22Rv1 (cell line): ENCODE data around the gene KRT73.

Experiments used
- H3K27ac ChIP-seq: fragments of 450-650 bp; 2 replicates; pipeline ENCODE4 v1.5.1; 2017
- CTCF ChIP-seq: fragments of 450-650 bp; IDR thresholded peaks from 2 replicates; pipeline ENCODE4 v1.5.1; 2017; ENCODE audit warnings: mild to moderate bottlenecking
- ZFX ChIP-seq: fragments of 450-650 bp; IDR thresholded peaks from 2 replicates; pipeline ENCODE4 v1.6.1; 2017; ENCODE audit warnings: antibody characterized with exemption, borderline replicate concordance

Gene KRT73

GRCh38 chr12:52587563-52587962, 30.8 kb downstream of the KRT73 start:
- TF ChIP-seq CTCF (peak; percentile 42), ZFX (no peak)
- H3K27ac ChIP-seq: no peak overlapping the region

DNA sequence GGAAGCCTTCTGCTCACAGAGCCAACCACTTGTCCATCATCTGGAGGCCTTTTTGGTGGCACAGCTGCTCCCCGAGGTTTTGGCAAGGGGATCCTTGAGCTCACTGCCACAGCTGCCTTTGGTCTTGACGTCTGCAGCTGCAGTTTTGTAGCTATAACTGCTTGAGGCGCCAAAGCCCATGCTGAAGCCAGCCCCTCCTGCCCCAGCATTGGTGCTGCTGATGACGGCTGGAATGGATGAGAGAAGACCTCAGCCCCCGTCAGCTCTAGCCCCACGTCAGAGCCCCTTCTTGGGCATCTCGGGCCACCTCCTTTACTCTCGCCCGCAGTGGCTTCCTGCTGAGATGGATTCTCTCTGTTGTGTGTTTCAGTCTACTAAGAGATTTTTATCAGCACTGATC, 32.4 kb downstream of the KRT73 start:
- no peak overlapping the region for H3K27ac ChIP-seq
- TF ChIP-seq CTCF (no peak), ZFX (no peak)

DNA sequence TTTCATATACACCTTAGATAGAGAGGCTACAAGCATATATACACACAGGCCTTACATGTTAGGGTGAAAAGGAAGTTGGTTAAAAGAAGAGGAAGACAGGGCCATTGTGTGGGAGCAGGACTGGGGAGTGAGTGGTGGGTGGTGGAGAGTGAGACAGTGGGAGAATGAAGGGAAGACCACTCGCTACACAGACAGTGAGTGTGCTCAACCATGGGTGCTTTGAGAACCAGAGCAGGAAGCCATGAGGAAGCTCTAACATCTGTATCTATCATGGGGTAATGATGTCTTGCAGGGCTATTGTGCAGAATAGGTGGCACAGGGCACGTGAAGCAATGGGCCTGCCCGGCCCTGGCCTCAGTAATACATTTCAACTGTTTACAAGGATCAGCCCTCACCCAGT, 33.3 kb downstream of the KRT73 start:
- TF ChIP-seq ZFX (no peak), CTCF (no peak)
- H3K27ac ChIP-seq: no peak overlapping the region

- no peak overlapping the region for H3K27ac ChIP-seq
- no peak for TF ChIP-seq ZFX
- no peak for TF ChIP-seq CTCF
These were observed 34.1 kb downstream of the KRT73 start for GRCh38 chr12:52584156-52584682.

DNA sequence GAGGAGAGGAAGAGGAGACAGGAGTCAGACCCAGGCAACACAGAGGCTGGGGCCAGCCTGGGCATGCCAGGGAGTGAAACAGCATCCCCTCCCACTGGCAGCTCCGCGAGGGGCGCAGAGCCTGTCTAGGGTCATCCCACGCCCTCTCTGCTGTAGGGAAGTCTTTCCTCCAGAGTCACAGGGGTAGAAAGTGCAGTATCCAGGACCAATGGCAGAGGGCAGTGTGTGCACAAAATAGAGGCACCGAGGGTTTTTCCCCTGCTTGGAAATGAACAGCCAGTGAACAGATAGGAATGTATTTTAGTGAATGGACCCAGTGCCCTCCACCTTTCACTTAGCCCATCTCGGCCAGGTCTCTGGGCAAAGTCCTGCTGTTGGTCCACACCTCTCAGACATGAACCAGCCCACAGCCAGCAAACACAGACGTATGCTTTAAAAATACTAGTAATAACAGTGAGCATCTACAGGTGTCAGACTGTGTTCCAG, 35.3 kb downstream of the KRT73 start:
- H3K27ac ChIP-seq: no peak overlapping the region
- peak; percentile 80 for TF ChIP-seq CTCF
- TF ChIP-seq ZFX: no peak

DNA sequence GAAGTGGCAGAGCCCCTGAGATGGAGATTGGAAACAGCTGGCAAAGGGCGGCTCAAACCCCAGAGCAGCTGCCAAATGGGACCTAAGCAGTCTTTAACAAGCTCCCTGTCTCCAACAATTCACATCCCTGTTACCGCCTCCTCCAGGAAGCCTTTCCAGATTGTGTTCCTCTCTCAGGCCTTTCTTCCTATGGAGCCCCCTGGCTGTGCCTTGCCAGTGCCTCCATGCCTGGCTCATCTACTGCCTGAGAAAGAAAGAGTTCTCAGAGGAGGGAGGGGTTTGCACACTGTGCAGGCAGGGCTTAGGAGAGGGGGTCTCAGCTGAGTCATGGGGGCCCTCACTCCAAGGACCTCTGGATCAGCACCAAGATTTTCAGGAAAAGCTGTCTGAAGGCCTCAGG, 35.9 kb downstream of the KRT73 start:
- TF ChIP-seq CTCF (no peak), ZFX (no peak)
- no peak overlapping the region for H3K27ac ChIP-seq

DNA sequence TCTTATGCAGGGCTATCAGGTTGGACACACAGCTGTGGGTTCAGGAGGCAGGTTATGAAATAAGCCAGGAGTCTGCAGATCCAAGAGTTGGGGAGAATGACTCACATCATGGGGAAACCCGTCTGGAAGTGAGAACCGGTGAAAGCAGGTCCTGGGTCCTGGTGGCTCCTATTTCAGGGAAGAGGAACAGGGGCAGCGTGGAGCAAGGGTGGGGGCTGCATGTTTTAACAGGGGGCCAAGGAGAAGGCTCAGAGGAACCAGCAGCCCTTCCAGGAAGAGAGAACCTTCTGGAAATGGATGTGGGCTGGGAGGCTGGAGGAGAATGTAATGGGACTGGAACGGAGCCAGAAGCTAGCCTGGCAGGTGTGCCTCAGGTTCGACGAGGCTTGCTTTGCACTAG, 36.9 kb downstream of the KRT73 start:
- no peak overlapping the region for H3K27ac ChIP-seq
- TF ChIP-seq CTCF (no peak), ZFX (no peak)
